Kidney (tissue), 14 donors: ENCODE data around the gene CCDC195. TPM values are rescaled to one million over a fixed set of nuclear protein-coding genes. Genes with fewer than 3 reads are reported as not detected.

Experiments
- DNase-seq, 5 donors: peaks; one replicate each; pipeline ENCODE4 v3.0.0-alpha.2; 2013 to 2020
- FAIRE-seq: peaks from 2 replicates; lab custom pipeline; 2012; peaks lifted over from hg19 to GRCh38; lab: Jason Lieb, UNC
- H3K27ac ChIP-seq, 2 donors: one replicate each; pipeline ENCODE4 v1.7.0; 2013; ENCODE audit warnings: low read depth in 2 of 2, low read length in 2 of 2, inconsistent platforms in 1 of 2
- H3K27me3 ChIP-seq: one replicate; pipeline ENCODE4 v1.7.1; 2013; ENCODE audit warnings: low read length, inconsistent platforms; ENCODE audit not compliant: control insufficient read depth, insufficient read depth
- H3K36me3 ChIP-seq, 3 donors: one replicate each; pipeline versions ENCODE4 v1.7.0 to v1.7.1; 2013; ENCODE audit warnings: low read length in 3 of 3, control low read depth in 1 of 3, inconsistent platforms in 1 of 3; ENCODE audit not compliant: insufficient read depth in 3 of 3, control insufficient read depth in 2 of 3
- H3K4me1 ChIP-seq, 3 donors: one replicate each; pipeline versions ENCODE4 v1.7.0 to v1.7.1; 2013; ENCODE audit warnings: low read length in 3 of 3, inconsistent platforms in 1 of 3, low read depth in 1 of 3; ENCODE audit not compliant: control insufficient read depth in 2 of 3, insufficient read depth in 2 of 3
- H3K4me3 ChIP-seq, 3 donors: one replicate each; pipeline versions ENCODE4 v1.7.0 to v1.8.1; 2013; ENCODE audit warnings: low read length in 3 of 3, control low read depth in 1 of 3, inconsistent platforms in 1 of 3
- H3K9ac ChIP-seq, 3 donors: one replicate each; pipeline versions ENCODE4 v1.7.0 to v1.7.1; 2013; ENCODE audit warnings: low read length in 3 of 3, control low read depth in 1 of 3, inconsistent platforms in 1 of 3
- H3K9me3 ChIP-seq, 3 donors: one replicate each; pipeline versions ENCODE4 v1.7.0 to v1.7.1; 2013; ENCODE audit warnings: low read length in 3 of 3, control low read depth in 1 of 3, inconsistent platforms in 1 of 3; ENCODE audit not compliant: control insufficient read depth in 2 of 3, insufficient read depth in 1 of 3
- intact Hi-C: fragments of 100-400 bp; cut with DNase I; formaldehyde crosslinking; loops from one replicate; pipeline ENCODE4 v1.11.1; 2022
- polyA plus RNA-seq: library from polyadenylated mRNA; stranded (reverse); fragments of 350-450 nt; fragmentation: Illumina TruSeq; extraction: RNeasy Lipid Tissue Mini Kit (QIAGEN cat#74804); gene quantifications from one replicate; pipeline ENCODE4 v1.2.3, GENCODE V29; 2014; ENCODE audit warnings: low read depth, low replicate concordance; ENCODE audit not compliant: insufficient read depth
- total RNA-seq: library from RNA; stranded (reverse); fragmentation: NEBNext Ultra II Directional; extraction: Animal tissue kit (Norgen Biotek cat#: 25700); gene quantifications from one replicate; pipeline ENCODE4 v1.2.1, GENCODE V29; 2021
- TF ChIP-seq, protein P1 (sequence below): IDR thresholded peaks from 3 replicates; pipeline ENCODE4 v1.5.1; 2012; ENCODE audit warnings: mild to moderate bottlenecking, moderate library complexity, borderline replicate concordance; ENCODE audit not compliant: insufficient read depth; ENCODE audit errors: extremely low read depth
- donor health status: control.
- donor health status: control.
- donor health status: control.
- donor health status: control.
- donor health status: control.
- donor health status: DM: yes; HTN: yes; CAD: no.
- donor health status: Normal renal cell carcinoma (clear cell type).

Gene CCDC195
- total and polyA plus RNA-seq, 2 donors from 2014 or later = not detected

- TF ChIP-seq, protein P1, sequence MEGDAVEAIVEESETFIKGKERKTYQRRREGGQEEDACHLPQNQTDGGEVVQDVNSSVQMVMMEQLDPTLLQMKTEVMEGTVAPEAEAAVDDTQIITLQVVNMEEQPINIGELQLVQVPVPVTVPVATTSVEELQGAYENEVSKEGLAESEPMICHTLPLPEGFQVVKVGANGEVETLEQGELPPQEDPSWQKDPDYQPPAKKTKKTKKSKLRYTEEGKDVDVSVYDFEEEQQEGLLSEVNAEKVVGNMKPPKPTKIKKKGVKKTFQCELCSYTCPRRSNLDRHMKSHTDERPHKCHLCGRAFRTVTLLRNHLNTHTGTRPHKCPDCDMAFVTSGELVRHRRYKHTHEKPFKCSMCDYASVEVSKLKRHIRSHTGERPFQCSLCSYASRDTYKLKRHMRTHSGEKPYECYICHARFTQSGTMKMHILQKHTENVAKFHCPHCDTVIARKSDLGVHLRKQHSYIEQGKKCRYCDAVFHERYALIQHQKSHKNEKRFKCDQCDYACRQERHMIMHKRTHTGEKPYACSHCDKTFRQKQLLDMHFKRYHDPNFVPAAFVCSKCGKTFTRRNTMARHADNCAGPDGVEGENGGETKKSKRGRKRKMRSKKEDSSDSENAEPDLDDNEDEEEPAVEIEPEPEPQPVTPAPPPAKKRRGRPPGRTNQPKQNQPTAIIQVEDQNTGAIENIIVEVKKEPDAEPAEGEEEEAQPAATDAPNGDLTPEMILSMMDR = no peak
- Histone ChIP-seq H3K4me1 (no peaks in the 10 kb centered on the region), H3K36me3 (no peaks in the 10 kb centered on the region), H3K27ac (no peak overlapping the region), H3K9me3 (no peaks in the 10 kb centered on the region), H3K4me3 (no peak overlapping the region), H3K9ac (no peak overlapping the region), H3K27me3 (no peaks in the 10 kb centered on the region)
- no peak for FAIRE-seq
- no peak for DNase-seq
- intact Hi-C loops = no loop called here
Measured at GRCh38 chr2:224671731-224672130, 44.4 kb downstream of the CCDC195 start.

DNA sequence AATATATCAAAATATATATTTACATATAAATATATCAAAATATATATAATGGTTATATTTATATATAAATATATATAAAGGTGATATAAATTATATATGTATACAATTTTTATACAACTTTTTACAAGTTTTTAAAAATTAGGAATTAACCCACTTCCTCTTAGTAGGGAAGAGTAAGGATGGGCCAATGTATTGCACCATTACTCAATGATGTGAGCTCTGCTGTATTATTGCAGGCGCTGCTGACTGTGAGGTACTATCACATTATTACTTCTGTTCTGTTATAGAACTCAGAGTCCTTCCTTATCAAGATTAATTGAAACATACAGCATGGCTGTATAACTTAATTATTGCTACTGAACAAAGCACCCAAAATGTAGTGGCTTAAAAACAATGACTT, 46.0 kb downstream of the CCDC195 start:
- intact Hi-C loops = no loop called here
- no peaks in the 10 kb centered on the region for H3K36me3 ChIP-seq
- H3K27me3 ChIP-seq = no peaks in the 10 kb centered on the region
- H3K9ac ChIP-seq = no peak overlapping the region
- TF ChIP-seq, protein P1 = no peak
- DNase-seq (no peak), FAIRE-seq (no peak)
- H3K27ac ChIP-seq = no peak overlapping the region
- H3K9me3 ChIP-seq = no peaks in the 10 kb centered on the region
- no peaks in the 10 kb centered on the region for H3K4me1 ChIP-seq
- H3K4me3 ChIP-seq = no peak overlapping the region

- Histone ChIP-seq H3K4me3 (no peak overlapping the region), H3K27ac (no peak overlapping the region), H3K4me1 (no peaks in the 10 kb centered on the region), H3K9ac (no peak overlapping the region), H3K27me3 (no peaks in the 10 kb centered on the region), H3K36me3 (no peaks in the 10 kb centered on the region), H3K9me3 (no peaks in the 10 kb centered on the region)
- TF ChIP-seq, protein P1 = no peak
- intact Hi-C loops = no loop called here
- no peak for DNase-seq
- FAIRE-seq = no peak
Measured at GRCh38 chr2:224669449-224669848, 46.7 kb downstream of the CCDC195 start.
